ENCODE measurements around the gene CDCP1.

CDCP1 gene

DNA sequence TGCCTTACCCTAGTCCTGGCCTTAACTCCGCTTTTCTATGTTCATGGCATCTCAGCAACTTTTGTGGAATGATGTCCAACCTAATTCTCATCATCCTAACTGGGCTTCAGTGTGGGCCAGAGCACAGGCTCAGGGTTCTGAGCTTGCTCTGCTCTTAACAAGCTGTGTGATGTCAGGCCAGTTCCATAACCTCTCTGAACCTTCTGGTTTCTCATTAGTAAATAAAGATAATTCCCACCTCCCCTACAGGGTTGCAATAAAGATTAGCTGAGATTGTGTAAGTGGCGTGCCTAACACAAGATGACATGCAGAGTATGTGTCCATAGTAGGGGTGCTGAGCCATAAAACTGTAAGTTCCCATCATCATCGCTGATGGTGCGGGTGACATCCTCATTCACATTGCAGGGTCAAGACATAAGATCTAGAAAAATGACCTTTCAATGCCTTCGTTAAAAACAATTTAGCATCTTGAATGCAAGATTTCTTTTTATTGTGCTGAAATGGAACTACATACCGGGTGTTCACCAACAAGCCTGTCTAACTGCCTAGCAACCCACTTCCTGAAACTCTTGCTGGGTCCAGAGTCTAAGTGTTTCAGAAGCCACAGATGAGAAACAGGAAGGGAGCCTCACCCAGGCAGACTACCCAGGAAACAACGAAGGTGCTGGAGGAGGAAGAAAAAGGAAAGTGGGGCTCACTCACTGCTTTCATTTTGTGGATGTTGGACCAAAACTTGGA, 36.2 kb downstream of the CDCP1 start:
- DNase-seq, result no peak

DNA sequence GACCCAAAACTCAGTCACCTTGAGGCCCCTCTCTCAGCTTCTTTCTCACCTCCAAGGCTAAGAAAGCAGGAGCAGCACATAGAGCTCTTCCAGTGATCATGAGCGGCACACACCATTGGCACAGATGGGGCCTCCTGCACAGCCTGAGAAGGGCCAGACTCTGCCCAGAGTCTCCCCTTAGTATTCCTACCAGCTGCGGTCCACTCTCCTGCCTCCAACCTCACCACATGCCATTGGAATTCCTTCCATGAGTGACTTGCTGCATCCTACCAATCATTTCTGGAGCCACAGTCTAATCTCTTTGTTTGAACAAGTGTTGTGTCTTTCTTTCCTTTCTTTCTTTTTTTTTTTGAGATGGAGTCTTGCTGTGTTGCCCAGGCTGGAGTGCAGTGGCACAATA, 39.3 kb downstream of the CDCP1 start:
- no peak for DNase-seq

DNA sequence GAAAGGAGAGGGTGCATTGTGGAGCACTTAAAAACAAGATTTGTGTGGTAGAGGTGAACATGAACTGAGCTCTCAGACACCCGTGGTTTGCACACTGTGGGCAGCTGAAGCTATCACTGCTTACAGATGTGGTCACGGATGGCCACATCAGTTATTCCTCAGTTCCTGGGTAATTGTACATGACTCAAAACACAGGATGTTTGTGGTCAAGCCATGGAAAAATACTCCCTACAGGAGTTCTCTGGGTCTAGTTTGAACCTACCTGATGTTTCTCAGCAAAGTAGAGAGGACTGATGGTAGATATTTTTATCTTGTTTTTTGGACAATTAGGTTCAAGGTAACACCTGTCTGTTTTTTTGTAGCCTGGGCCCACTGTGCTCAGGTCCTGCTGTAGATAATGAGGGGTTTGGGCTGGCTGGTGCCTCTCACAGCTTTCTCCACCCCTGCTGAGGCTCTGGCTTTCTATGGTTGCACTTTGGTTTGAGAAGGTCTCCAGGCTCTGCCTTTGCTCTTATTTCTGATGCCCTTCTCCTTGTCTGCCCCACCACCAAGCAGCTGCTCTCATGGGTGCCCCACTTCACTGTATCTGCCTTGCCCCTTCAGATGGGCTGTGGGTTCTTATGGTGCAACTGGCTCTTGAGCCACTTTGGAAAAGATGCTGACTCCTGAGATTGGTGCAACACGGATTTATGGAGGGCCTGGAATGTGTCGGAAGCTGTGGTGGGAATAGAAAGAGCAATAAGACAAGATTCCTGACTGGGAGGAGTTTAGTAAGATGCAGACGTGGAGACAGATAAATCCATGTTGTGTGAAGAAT, 40.1 kb downstream of the CDCP1 start:
- DNase-seq, result no peak

DNA sequence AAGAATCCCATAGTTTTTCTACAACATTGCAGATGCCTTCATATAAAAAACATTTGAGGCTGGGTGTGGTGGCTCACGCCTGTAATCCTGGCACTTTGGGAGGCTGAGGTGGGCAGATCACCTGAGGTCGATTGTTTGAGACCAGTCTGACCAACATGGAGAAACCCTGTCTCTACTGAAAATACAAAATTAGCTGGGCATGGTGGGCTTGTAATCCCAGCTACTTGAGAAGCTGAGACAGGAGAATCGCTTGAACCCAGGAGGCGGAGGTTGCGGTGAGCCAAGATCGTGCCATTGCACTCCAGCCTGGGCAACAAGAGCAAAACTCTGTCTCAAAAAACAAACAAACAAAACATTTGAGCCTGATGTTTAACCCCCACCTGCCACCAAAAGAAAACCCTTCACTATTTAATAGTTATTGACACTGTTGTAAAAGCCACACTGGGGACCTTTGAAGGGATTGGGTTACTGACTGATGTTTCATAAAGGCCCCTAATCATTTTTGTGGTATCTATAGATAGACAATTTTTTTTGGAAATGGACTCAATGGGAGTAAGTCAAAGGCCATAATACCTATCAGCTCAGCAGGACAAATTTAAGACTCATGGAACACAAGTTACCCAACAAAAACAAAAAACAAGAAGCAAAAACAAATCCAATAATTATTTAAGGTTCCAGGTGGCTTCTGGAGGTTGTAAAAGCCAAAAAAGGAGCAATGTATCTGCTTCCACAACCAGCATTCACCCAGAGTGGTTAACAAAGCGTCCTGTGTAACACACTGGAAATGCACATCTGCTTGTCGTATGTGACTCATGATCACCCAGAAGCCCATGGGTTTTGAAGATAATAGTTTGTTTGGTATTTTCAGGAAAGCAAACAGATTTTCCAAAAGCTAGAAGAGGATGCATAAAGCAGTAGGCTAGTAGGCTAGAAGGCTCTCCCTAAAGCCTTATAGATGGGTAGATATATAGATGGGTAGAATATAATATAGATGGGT, 41.2 kb downstream of the CDCP1 start:
- DNase-seq, result no peak

DNA sequence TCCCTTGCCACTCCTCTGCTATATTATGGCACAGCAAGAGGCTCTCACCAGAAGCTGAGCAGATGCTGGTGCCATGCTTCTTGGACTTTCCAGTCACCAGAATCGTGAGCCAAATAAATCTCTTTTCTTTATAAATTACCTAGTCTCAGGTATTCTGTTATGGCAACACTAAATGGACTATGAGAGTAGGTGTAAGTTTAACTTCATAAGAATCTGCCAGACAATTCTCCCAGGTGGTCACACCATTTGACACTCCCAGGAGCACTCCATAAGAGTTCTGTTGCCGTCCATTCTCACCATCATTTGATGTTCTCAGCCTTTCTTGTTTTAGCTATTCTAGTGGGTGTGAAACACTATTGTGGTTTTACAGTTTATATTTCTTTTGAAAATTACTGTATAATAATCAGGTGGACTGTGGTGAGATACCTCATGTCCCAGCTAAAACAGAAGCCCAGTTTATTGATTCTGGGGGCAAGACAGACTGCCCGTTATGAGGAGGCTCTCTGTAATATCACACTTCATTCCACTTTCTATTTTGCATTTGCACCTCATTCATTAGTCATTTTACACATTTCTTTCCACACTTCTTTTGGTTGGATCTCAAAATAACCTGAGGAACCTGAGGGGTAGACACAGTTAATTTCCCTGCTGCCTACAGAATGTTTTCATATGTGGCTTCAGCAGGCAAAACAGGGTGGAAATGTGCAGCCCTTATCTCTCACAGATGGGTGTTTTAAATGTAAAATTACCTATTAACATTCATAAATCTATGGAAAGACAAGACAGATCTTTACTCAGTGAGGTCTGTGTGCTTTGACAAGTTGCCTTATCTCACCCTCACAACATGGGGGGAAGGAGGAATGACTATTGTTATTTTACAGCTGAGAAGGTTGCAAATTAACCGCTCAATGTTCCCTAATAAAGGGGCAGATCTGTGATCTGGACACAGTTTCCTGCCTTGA, 42.1 kb downstream of the CDCP1 start:
- no peak for DNase-seq

DNA sequence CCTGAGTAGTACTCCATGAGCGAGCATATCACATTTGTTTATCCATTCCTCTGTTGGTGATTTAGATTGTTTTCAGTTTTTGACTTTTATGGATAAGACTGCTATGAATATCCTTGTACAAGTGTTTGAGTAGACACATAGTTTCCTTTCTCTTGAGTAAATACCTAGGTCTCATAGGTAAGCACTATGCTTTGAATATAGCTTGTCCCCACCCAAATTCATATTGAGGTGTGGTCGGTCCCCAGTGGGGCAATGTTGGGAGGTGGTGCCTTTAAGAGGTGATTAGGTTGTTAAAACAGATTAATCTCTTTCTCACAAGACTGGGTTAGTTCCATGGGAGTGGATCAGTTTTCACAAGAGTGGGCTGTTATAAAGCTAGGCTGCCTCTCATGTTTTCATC, 42.8 kb downstream of the CDCP1 start:
- no peak for DNase-seq

DNA sequence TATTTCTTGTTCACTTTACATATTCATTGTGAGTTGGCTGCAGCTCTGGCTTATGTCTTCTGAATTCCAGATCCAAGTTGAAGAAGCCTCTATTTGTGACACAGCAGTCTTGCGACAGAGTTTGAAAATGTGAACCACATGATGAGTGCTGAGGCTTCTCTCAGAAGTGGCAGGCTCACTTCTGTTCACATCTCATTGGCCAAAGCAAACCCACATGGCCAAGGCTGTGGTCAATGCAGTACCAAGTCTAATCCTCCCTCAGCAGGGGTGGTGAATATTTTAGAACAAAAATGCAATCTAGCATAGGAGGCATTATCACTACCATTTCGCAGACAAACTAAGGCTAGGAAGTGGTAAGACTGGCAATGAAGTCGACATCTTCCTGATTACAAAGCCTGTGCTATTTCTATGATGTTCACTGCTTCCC, 45.2 kb downstream of the CDCP1 start:
- DNase-seq, result no peak

DNA sequence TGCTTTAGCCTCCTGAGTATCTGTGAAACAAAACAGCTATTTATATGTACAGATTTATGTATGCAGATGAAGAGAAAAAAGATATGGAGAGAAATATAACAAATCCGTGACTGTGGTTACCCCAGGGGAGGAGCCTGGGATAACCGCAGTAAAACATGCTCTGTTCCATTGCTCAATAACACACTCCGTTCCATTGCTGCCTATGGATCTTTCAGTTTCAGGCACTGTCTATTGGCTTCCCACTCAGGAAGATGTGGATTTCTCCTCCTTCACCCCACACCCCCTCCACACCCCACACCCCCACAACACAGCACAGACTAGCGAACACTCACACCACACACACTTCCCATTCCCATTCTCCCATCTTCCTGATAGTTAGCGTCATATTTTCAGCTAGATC, 47.9 kb downstream of the CDCP1 start:
- no peak for DNase-seq

DNA sequence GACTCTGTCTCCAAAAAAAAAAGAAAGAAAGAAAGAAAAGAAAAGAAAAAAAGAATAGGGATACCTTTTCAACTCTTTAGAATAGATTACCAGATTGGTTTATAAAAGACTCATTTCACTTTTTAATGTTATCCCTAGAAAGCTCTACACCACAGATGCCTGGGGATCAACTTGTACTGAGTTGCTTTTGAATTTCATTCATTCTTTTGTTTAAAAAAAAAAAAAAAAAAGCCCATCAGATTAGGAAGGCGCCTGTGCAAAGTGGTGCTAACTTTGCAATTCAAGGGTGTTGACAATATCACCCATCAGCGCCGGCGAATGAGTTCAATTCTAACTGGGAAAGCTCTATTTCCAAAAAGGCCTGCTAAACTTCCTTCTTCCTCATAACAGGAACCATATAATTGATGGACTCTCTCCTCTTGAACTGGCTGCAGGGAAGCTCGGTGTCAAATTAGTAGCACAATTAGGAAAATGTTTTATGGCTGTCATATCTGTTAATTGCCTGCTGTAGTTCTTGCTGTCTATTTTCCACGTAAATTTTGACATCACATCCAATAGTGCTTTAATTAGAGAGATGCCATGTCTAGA, 48.8 kb downstream of the CDCP1 start:
- no peak for DNase-seq

DNA sequence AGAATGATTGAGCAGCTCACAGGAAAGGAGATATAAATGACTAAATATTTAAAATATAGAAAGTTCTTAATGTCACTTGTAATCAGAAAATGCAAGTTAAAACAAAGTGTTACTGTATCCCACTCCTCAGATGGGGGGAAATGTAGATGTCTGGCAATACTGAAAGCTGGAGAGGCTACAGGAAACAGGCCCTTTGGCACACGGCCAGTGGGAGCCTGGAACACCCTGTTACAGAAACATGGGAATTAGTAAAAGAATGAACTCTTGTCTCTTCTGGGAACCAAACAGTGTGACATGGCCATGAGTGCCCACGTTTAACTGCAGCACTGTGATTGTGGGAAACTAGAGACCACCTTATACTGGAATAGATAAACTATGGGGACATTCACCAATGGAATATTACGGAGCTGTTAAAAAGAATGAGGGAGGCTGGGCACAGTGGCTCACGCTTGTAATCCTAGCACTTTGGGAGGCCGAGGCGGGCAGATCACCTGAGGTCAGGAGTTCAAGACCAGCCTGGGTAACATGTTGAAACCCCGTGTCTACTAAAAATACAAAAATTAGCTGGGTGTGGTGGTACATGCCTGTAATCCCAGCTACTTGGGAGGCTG, 50.2 kb downstream of the CDCP1 start:
- DNase-seq, result no peak

DNA sequence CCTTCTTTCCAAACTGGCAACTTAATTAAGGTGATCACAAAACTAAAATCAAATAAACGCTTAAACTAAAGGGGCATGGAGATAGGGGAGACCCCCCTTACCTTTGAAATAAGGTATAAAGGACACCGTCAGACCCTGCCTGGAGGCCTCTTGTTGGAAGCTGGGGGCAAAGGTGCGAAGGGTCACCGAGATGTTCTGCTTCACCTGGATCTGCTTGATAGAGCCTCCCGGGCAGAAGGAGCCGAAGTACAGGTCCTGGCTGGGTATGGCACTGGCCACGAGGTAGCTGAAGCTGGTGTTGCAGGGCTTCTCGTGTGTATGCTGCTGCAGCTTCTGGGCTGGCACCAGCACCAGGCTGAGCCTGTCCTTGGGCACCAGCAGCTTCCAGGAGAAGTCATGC, 53.0 kb downstream of the CDCP1 start:
- no peak for DNase-seq

DNA sequence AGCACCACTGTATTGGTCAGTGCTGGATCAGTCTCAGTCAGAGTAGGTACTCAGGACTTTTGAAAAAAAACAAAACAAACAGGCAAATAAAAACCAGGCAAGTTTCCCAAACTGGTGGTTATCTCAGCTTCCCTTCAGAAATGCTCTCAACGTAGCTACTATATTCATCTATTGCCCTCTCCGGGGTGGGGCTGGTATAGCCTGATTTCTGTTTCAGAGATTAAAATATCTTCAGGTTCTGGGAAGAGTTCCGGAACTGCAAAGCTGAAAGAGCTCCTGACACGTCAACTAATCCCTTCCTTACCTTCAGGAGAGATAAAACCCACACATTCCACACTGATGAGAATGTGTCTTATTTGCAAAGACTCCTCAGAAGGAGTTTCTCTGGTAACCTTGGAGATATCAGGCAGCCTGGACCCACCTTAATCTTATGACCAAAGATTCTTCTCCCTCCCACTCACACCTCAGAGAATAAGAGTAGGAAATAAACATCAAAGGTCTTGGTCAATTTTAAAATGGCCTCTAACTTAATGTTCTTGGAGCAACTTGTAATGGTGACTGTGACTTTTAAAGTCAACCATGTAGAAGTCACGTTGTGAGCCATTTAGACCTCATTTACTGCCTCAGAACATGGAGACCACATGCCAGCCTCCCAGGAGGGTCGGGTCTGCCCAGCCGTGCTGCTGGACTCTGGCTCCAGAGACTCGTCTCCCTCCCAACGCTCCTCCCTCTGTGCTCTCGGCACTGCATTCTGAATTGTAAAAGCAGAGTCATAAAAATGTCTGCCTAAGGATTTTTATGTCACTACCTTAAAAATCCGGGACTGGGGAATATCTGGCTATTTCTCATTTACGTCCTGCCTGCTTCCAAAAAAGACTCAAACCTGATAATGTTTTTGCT, 53.8 kb downstream of the CDCP1 start:
- no peak for DNase-seq

DNA sequence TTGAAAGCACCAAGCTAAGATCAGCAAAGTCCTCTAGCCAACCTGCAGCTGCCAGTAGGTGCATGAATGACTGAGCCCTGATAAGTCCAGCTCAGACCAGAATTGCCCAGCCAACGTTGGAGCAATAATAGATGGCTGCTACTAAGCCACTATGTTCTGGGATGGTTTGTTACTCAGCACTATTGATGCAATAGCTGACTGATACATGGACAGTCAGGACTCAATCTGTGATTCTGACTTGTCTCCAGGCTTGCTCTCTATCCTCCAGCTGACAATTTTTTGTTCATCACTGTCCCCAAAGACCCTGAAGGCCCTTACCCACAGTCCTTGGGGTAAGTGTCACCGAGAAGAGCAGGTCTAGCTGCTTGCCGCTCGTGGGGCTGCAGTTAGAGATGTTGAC, 55.3 kb downstream of the CDCP1 start:
- no peak for DNase-seq

DNA sequence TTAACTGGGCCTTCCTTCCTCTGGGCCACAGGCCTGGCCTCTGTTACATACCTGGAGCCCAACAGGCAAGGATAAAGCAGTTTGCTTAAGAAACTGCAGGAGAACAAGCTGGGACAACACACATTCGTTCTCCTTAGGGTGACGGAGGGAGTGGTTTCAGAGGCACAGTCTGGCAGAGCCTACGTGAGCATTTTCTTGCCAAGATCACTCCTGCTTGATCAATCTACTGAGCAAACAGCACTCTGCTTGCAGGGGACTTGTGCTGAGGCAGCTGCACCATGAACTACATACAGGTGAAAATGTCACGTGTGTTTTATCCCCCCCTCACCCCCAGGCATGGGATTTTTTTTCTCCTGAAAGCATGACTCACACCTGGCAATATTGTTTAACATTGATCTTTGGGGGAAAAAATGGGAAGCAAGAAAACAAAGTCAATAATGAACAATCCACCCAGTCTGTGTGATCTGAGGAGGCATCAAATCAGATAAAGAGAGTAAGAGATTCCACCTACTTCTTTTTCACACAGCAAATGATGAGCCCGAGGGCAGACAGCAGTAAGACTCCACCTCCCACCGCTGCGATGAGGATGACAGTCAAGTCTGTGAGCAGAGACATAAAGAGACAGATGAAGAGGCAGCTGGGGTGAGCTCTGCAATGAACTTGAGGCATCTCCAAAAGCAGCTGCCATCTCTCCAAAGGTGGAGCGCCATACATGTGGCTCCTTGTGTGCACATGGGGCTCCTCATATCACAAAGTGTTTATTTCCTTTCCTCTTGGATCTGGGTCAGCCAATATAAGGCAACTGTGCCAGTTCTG, 57.4 kb downstream of the CDCP1 start:
- DNase-seq, result no peak

DNA sequence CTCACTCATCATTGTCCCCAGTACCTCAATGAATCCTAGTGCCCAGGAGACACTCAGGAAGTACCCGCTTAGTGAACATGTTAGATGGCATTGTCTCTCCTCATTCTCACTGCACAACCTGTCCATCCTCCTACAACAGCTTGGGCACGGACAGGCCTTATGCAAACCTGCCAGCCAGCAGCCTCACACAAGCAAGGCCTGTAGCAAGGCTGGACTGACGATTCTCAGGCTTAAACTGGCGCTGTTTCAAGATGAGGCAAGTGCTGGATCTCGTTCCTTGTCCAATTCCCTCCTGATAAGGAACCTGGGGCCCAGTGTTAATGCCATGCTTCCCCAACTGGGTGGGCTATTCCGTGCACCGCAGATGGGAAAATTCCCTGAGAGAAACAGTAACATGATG, 59.0 kb downstream of the CDCP1 start:
- no peak for DNase-seq

DNA sequence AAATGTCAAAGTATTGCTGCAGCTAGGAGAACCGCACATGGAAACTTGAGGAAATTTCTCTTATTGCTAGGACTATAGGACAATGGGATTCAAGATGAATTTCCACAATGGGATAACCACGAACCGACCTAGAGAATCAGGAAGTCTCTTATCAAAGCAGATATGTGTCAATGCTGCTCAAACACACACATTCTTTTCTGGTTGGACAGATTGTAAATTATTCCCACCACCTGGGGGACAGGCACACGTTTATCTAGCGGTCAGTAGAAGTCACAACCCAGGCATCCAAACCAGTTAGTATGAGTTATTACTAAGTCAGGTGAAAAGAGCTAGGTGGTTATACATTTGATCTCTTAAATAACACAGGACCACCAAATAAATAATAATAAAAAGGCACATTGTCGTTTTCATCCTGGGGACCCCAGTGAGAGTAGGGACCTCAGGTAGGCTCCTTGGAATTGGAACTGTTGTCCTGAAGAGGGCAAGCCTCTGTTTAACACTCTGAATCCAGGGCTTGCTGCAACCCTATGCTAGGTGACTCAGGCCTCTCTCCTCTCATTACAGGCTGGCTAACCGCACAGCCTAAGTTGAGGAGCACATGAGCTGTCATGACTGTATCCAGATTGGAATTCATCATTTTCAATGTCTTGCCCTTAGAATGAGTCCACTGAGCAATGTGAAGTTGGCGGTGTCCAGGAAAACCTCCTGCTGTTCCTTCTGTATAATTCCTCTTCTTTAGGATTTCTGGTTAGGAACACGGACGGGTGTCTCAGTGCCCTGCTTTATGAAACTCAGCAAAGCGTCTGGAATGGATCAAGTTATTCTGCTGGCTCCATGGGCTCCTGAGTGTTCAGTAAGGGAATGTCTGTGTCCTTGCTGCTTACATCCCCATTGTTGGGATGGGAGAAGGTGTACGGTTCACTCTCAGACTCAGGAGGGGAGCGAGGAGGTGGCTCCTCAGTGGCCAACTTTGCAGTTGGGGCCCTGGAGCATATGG, 61.1 kb downstream of the CDCP1 start:
- DNase-seq, result no peak

DNA sequence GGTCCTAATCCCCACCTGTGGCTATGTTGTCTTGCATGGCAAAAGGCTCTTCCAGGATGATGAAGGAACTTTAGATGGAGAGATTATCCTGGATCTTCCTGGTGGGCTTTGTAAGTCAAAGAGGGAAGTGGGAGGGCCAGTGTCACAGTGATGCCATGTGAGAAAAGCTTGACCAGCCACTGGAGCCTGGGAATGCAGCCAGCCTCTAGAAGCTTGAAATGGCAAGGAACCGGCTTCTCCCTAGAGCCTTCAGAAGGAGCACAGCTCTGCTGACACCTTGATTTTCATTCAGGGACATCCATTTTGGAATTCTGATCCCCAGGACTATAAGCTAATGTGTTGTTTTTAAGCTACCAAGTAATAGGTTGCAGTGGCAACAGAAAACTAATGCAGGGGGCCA, 61.8 kb downstream of the CDCP1 start:
- no peak for DNase-seq

DNA sequence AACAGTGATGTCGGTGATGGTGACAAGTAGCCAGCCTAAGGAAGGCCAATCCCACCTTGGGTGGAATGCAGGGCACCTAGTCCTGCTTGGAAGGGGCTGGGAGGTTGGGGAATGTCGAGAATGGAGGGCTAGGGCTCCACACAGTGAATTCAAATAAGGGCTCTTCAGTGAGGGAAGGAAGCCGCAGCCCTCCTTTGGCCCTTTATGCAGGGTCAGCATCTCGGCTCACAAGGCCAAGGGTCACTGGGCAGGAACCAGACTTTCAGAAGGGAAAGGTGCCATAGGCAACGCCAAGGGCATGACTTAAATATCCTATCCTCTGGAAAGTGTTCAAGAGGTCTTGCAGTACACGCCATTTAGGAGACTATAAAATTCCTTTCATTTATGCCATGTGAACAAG, 63.2 kb downstream of the CDCP1 start:
- no peak for DNase-seq
